ENCODE measurements around the gene NFKBIE.

The NFKBIE gene

GRCh38 chr6:44261581-44261980 lies 3.8 kb downstream of the NFKBIE start:
- TF ChIP-seq GABPA (IDR thresholded peaks at IDR 0.05; ENCODE audit: low read depth) (no peak), SPI1 (IDR thresholded peaks at IDR 0.05; ENCODE audit: borderline replicate concordance, low read depth) (no peak), POLR2AphosphoS5 (IDR thresholded peaks at IDR 0.05; ENCODE audit: low read depth) (no peak), CTCF (IDR thresholded peaks at IDR 0.05; ENCODE audit: insufficient read depth, low read length) (no peak)
- TF ChIP-seq, protein P1, sequence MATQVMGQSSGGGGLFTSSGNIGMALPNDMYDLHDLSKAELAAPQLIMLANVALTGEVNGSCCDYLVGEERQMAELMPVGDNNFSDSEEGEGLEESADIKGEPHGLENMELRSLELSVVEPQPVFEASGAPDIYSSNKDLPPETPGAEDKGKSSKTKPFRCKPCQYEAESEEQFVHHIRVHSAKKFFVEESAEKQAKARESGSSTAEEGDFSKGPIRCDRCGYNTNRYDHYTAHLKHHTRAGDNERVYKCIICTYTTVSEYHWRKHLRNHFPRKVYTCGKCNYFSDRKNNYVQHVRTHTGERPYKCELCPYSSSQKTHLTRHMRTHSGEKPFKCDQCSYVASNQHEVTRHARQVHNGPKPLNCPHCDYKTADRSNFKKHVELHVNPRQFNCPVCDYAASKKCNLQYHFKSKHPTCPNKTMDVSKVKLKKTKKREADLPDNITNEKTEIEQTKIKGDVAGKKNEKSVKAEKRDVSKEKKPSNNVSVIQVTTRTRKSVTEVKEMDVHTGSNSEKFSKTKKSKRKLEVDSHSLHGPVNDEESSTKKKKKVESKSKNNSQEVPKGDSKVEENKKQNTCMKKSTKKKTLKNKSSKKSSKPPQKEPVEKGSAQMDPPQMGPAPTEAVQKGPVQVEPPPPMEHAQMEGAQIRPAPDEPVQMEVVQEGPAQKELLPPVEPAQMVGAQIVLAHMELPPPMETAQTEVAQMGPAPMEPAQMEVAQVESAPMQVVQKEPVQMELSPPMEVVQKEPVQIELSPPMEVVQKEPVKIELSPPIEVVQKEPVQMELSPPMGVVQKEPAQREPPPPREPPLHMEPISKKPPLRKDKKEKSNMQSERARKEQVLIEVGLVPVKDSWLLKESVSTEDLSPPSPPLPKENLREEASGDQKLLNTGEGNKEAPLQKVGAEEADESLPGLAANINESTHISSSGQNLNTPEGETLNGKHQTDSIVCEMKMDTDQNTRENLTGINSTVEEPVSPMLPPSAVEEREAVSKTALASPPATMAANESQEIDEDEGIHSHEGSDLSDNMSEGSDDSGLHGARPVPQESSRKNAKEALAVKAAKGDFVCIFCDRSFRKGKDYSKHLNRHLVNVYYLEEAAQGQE (IDR thresholded peaks at IDR 0.05; ENCODE audit: insufficient replicate concordance, low read depth) = no peak
- Histone ChIP-seq H3K27ac (replicated peaks) (no peak overlapping the region), H3K27me3 (ENCODE audit: insufficient read depth, poor library complexity, severe bottlenecking) (no peaks in the 10 kb centered on the region), H3K4me3 (replicated peaks; ENCODE audit: insufficient read depth, low read length) (no peak overlapping the region)
- DNase-seq (ENCODE audit: low read depth in 1 of 2, low spot score in 1 of 2) = no peak

- no peak overlapping the region for H3K4me3 ChIP-seq (replicated peaks; ENCODE audit: insufficient read depth, low read length)
- DNase-seq (ENCODE audit: low read depth in 1 of 2, low spot score in 1 of 2) = no peak
- H3K27ac ChIP-seq (replicated peaks) = no peak overlapping the region
- no peak for TF ChIP-seq SPI1 (IDR thresholded peaks at IDR 0.05; ENCODE audit: borderline replicate concordance, low read depth)
- no peak for TF ChIP-seq CTCF (IDR thresholded peaks at IDR 0.05; ENCODE audit: insufficient read depth, low read length)
- no peak for TF ChIP-seq GABPA (IDR thresholded peaks at IDR 0.05; ENCODE audit: low read depth)
- TF ChIP-seq POLR2AphosphoS5 (IDR thresholded peaks at IDR 0.05; ENCODE audit: low read depth) = no peak
- TF ChIP-seq, protein P1 (IDR thresholded peaks at IDR 0.05; ENCODE audit: insufficient replicate concordance, low read depth) = no peak
- H3K27me3 ChIP-seq (ENCODE audit: insufficient read depth, poor library complexity, severe bottlenecking) = no peaks in the 10 kb centered on the region
Observed at GRCh38 chr6:44260451-44261297, 4.7 kb downstream of the NFKBIE start.

DNA sequence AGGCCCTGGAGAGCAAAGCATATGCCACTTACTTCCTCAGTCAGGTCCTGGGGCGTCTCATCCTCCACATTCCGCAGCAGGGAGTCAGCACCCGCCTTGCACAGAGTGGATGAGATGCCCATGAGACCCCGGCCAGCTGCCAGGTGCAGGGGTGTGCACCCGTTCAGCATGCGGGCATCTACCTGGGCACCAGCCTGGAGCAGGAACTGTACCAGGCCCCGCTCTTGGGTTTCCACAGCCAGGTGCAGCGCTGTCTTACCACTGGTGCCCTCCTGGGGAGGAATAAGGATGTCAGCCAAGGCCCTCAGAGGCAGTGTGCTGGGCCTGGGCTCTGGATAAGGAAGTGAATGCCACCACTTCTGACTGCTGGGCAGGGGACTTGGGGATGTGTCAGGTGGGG lies 5.3 kb downstream of the NFKBIE start:
- Histone ChIP-seq H3K27me3 (ENCODE audit: insufficient read depth, poor library complexity, severe bottlenecking) (no peaks in the 10 kb centered on the region), H3K4me3 (replicated peaks; ENCODE audit: insufficient read depth, low read length) (no peak overlapping the region), H3K27ac (replicated peaks) (no peak overlapping the region)
- DNase-seq (ENCODE audit: low read depth in 1 of 2, low spot score in 1 of 2) = no peak
- TF ChIP-seq CTCF (IDR thresholded peaks at IDR 0.05; ENCODE audit: insufficient read depth, low read length) (no peak), SPI1 (IDR thresholded peaks at IDR 0.05; ENCODE audit: borderline replicate concordance, low read depth) (no peak), GABPA (IDR thresholded peaks at IDR 0.05; ENCODE audit: low read depth) (no peak), POLR2AphosphoS5 (IDR thresholded peaks at IDR 0.05; ENCODE audit: low read depth) (no peak)
- TF ChIP-seq, protein P1 (IDR thresholded peaks at IDR 0.05; ENCODE audit: insufficient replicate concordance, low read depth) = no peak

Measured in HL-60 (cell line).